ENCODE results near the gene BBOF1.
"Not testable (repeated sequence)": the region's sequence is repeated elsewhere in the genome, so short reads cannot be mapped to it uniquely, and the experiment has no call there.

BBOF1 gene

DNA sequence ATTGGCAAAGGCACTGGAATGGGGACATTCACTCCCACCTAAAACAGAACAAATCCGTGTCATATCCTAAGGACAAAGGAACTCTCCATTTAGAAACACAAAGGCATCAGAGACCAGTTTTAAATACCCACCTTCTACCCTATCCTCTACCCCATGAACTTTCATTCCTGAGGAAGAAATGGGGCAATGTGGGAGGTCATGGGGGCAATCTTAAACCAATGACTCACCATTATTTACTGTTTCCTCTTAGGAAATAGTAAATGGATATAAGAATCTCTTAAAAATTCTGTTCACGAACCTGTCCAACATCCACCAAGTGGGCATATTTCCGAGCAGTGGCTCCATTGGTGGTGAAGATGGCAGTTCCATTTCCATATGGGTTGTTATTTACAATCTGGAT lies 45.7 kb downstream of the BBOF1 start:
- Mint-ChIP-seq H3K4me3 (no peak overlapping the region), H3K36me3 (peaks cover 11% of the 10 kb centered on the region), H3K9me3 (no peaks in the 10 kb centered on the region), H3K27me3 (no peaks in the 10 kb centered on the region), H3K4me1 (no peaks in the 10 kb centered on the region), H3K27ac (no peak overlapping the region)

DNA sequence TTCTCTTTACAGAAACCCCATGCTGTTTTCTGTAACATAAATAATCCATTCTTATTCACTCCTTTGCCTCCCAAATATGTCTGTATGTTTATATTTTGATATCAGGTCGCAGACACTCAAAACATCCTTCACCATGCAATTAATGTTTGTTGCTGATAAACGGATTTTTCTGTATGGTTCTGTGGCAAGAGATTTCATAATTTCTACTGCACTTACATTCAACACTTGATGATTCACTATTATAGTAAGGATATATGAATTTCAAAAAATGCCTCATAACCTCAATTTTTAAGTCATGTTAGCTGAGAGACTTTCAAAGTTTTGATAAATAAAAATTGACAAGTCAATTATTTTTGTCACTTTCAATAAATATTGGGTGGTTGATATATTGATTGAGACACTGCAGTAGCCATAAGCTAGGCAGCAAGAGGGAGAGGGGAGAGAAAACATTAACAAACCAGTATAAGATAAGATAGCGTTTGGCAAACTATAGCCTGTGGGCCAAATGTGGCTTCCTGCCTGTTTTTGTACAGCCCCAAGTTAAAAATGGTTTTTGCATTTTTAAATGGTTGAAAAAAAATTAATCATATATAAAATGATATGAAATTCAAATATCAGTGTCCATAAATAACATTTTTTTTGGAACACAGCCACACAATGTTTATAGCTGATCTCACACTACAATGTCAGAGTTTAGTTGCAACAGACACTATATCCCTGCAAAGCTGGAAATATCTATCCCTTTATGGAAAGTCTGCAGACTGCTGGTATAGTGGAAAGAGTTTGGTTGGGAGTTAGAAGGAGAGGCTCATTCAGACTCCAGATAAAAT lies 46.8 kb downstream of the BBOF1 start:
- no peaks in the 10 kb centered on the region for H3K9me3 Mint-ChIP-seq

DNA sequence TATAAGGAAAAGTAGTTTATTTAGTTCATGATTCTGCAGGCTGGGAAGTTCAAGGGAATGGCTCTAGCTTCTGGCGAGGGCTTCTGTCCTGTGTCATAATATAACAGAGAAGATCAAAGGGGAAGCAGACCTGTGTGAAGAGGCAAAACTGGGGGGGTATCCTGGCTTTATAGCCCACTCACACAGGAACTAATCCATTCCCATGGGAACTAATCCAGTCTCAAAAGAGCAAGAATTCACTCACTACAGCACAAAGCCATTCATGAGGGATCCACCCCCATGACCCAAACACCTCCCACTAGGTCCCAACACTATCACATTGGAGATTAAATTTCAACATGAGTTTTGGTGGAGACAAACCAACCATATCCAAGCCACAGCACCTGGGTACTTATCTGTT lies 58.3 kb downstream of the BBOF1 start:
- Mint-ChIP-seq H3K4me3 (no peak overlapping the region), H3K27ac (no peak overlapping the region), H3K27me3 (no peaks in the 10 kb centered on the region), H3K9me3 (no peaks in the 10 kb centered on the region), H3K4me1 (no peaks in the 10 kb centered on the region), H3K36me3 (no peaks in the 10 kb centered on the region)

More for the DNA sequence above, 46.8 kb downstream of the BBOF1 start:
- Mint-ChIP-seq H3K27me3 (no peaks in the 10 kb centered on the region), H3K27ac (no peak overlapping the region), H3K4me1 (no peaks in the 10 kb centered on the region), H3K36me3 (peaks cover 8% of the 10 kb centered on the region), H3K4me3 (no peak overlapping the region)

DNA sequence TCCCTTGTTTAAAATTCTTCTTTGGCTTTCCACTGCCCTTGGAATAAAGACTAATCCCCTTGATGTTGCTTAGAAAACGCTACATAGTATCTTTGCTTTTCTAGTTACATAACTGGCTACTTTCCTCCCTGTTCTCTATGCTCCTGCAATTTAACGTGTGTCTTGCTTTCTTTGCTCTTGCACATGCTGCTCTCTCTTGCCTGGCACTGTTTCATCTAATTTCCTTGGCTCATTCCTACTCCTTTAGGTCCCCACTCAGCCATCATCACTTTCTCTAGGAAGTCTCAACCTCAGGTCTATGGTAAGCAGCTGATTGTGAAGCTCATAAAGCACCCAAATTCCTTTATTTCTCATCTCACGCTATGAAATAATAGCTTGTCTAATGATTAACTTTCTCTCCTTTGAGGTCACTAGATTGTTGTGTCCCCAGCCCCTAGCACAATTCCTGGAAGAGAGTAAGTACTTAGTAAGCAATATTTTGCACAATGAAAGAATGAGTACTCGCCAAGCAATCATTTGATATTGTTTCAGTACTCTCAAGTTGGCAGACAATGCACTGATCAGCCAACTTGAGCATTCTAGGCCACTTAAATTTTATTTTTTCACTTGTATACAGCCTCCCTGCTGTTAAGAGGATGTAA lies 61.8 kb downstream of the BBOF1 start:
- H3K4me3 Mint-ChIP-seq, result no peak overlapping the region
- no peaks in the 10 kb centered on the region for H3K36me3 Mint-ChIP-seq
- H3K9me3 Mint-ChIP-seq, result no peaks in the 10 kb centered on the region
- no peaks in the 10 kb centered on the region for H3K27me3 Mint-ChIP-seq
- H3K27ac Mint-ChIP-seq, result no peak overlapping the region
- peaks cover 34% of the 10 kb centered on the region for H3K4me1 Mint-ChIP-seq

DNA sequence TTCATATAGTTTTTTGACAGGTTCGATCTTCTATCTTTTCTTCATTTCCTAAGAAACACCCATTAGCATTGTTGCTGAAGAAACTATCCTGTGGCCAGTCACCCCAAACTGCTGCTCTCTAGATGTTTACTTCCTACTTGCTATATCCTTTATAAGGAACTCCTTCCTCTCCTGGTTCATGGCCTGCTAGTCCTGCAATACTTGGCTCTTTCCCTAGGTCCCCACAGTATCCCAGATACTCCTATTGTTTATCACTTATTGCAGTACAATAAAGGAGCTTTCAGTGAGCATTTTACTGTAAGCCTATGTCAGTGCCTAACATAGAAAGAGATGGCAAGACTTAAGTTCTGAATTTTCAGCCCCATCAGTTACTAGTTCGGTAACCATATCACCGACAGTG lies 62.3 kb downstream of the BBOF1 start:
- H3K4me3 Mint-ChIP-seq, result no peak overlapping the region

DNA sequence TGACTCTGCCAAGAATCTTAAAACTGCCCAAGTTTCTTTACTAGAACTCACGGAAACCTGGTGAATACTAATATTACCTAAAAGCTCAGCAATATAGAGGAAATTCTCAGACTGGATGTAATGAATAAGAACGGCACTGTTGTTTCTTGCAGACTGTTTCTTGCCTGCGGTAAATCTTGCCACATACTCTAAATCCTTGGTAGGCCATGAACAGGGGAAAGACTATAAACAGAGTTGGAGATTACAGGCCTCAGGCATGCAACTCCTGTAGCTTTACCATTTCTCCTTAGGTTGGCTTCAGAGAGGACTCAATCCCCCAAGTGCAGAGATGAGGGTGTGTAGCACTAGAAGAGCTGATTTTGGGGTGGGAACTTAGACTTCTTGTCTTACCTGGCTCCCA lies 64.0 kb downstream of the BBOF1 start:
- H3K27ac Mint-ChIP-seq, result no peak overlapping the region
- no peaks in the 10 kb centered on the region for H3K27me3 Mint-ChIP-seq
- H3K4me3 Mint-ChIP-seq, result peak overlapping the region; percentile 100
- peaks cover 40% of the 10 kb centered on the region for H3K4me1 Mint-ChIP-seq
- no peaks in the 10 kb centered on the region for H3K9me3 Mint-ChIP-seq
- no peaks in the 10 kb centered on the region for H3K36me3 Mint-ChIP-seq

More for the DNA sequence above, 62.3 kb downstream of the BBOF1 start:
- H3K9me3 Mint-ChIP-seq, result no peaks in the 10 kb centered on the region
- no peaks in the 10 kb centered on the region for H3K36me3 Mint-ChIP-seq
- H3K4me1 Mint-ChIP-seq, result peaks cover 39% of the 10 kb centered on the region
- H3K27me3 Mint-ChIP-seq, result no peaks in the 10 kb centered on the region
- H3K27ac Mint-ChIP-seq, result no peak overlapping the region

DNA sequence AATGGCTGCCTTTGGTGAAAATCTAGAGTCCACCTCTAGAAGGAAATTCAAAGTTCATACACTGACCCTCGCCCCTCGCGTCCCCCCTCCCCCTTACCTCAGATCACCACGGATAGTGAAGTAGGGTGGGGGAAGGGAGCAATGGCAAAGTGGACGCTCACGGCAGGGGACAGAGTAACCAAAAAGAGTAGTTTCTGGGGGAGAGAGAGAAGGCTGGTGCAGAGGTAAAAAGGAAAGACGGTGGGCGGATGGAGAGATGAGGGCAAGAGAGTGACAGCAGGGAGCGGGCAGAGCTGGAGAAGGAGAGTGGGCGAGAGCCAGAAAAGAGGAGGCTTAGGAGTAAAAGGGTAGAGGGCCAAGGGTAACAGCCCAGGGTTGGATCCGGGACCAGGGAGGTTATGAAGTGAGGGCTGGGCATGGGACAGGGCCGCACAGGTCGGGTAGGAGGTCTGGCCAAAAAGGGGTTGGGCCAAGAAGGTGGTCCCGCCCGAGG lies 64.7 kb downstream of the BBOF1 start:
- H3K4me3 Mint-ChIP-seq, result peak overlapping the region; percentile 100
- H3K36me3 Mint-ChIP-seq, result no peaks in the 10 kb centered on the region
- H3K4me1 Mint-ChIP-seq, result peaks cover 43% of the 10 kb centered on the region
- no peaks in the 10 kb centered on the region for H3K27me3 Mint-ChIP-seq
- peak overlapping the region; percentile 88 for H3K27ac Mint-ChIP-seq
- no peaks in the 10 kb centered on the region for H3K9me3 Mint-ChIP-seq

DNA sequence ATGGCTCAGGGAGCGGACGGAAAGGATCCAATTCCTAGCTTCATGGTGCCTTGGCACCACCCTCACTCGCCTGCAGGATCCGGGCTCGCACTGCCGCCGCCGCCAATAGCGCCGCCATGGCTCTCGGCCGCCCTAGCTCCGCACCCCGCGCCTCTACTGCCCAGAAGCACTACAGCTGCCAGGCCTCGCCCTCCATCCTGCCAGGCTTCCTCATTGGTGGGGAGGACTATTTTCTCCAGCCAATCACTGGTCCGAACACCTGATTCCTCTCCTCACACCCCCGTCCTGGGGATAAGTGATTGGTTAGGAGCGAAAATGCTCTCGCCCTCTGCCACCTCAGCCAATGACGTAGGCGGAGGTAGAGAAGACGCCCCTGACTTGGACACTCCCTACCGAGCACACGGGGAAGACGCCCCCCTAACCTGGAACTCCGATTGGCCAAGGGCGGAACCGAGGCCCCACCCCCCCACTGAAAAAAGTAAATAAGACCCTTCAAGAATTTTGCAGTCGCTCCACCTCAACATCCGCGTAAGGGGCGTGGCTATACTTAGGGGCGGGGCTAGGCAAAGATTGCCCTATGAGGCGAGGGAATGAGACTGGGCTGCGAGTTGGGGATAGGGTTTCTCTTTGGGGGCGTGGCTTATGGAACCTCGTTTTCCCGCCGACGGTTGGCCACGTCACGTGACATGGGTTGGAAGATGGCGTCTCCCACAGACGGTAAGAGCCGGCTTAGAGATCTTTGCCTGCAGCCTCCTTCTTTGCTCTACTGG lies 65.3 kb downstream of the BBOF1 start, which contains the start of the genes ALDH6A1 and LIN52:
Gene ALDH6A1, minus strand, starts transcription at position 177 of the 770 bp plus-strand sequence. Its CDS starts 59 bp downstream, at position 118.
Gene LIN52, plus strand, starts transcription at position 680 of the 770 bp plus-strand sequence. Its CDS starts 19 bp downstream, at position 699.
- Mint-ChIP-seq H3K9me3 (no peaks in the 10 kb centered on the region), H3K4me3 (peak within 1 kb of the TSS; percentile 100), H3K27ac (peak within 1 kb of the TSS; percentile 99), H3K27me3 (no peaks in the 10 kb centered on the region), H3K4me1 (peaks cover 48% of the 10 kb centered on the region), H3K36me3 (peaks cover 1% of the 10 kb centered on the region)

DNA sequence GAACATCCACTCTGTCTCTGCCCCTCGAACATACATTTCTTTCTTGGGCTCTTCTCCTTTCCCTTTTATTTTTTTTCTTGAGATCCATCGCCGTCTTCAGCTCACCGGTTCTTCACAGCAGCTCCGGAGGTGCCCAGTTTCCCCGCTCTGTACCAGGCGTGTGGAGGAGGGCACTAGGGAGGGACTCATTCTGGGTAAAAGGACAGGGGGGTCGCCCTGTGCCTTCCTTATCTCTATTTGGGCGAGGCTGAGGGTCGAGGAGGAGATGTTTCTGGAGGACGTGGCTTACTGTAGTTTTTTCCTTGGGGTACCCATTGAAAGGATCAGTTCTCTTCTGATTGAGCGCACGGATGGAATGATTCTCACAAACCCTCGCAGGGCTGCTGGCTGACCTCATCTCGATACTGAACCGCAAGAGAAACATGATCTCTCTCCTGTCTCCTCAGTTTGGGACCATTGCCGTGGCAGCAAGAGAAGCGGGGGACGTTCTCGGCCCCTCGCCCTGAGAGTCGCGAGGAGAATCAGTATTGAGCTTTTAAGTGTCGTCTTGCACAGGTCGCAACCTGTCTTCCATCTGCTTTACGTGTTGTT lies 66.0 kb downstream of the BBOF1 start:
- Mint-ChIP-seq H3K27me3 (no peaks in the 10 kb centered on the region), H3K4me1 (peaks cover 48% of the 10 kb centered on the region), H3K27ac (peak overlapping the region; percentile 99), H3K9me3 (no peaks in the 10 kb centered on the region), H3K4me3 (peak overlapping the region; percentile 100), H3K36me3 (peaks cover 1% of the 10 kb centered on the region)

DNA sequence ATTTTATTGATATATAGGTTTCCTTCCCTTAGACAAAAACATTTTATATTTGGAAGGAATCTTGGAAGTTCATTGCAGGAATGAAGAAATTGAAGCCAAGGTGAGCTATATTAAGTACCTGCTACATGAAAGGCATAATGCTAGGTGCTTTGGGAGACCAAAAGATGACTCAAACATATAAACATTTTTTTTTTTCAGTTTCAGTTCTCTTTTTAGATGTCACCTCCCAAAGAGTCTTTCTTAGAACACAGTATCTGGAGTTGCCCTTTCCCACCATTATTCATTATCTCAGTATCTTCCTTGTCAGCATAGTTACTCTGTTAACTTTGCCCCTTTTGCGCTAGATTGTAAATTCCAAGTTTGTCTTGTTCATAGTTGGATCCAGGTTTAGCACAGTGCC lies 66.7 kb downstream of the BBOF1 start:
- peak overlapping the region; percentile 99 for H3K27ac Mint-ChIP-seq
- no peaks in the 10 kb centered on the region for H3K27me3 Mint-ChIP-seq
- H3K4me3 Mint-ChIP-seq, result peak overlapping the region; percentile 100
- H3K36me3 Mint-ChIP-seq, result peaks cover 1% of the 10 kb centered on the region
- no peaks in the 10 kb centered on the region for H3K9me3 Mint-ChIP-seq
- H3K4me1 Mint-ChIP-seq, result peaks cover 48% of the 10 kb centered on the region

DNA sequence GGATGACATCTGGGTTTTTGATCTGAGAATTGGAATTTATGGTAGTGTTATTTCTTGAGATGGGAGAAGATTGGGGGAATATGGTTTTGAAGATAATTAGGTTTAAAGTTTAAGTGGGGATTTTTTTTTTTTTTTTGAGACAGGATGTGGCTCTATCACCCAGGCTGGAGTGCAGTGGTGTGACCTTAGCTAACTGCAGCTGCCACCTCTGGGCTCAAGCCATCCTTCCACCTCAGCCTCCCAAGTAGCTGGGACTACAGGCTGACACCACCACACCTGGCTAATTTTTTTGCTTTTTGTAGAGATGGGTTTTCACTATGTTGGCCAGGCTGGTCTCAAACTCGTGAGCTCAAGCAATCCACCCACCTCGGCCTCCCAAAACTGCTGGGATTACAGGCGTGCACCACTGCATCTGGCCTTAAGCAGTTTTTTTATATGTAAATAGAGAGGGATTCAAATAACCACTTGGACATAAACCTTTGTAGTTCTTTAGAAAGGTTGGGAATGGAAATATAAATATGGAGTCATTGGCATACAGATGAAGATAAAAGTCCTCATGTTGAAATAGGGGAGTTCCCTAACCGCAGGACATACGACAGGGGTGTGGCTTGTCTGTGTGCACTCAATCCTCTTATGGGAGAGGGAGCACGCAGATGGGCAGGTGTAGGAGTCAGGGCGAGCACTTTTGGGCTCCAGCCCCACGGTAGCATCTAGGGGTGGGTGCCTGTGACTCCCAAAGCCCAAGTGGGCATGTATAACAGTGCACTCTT lies 70.3 kb downstream of the BBOF1 start:
- Mint-ChIP-seq H3K9me3 (no peaks in the 10 kb centered on the region), H3K27ac (no peak overlapping the region), H3K27me3 (no peaks in the 10 kb centered on the region), H3K4me3 (no peak overlapping the region), H3K4me1 (peaks cover 28% of the 10 kb centered on the region), H3K36me3 (peaks cover 3% of the 10 kb centered on the region)

DNA sequence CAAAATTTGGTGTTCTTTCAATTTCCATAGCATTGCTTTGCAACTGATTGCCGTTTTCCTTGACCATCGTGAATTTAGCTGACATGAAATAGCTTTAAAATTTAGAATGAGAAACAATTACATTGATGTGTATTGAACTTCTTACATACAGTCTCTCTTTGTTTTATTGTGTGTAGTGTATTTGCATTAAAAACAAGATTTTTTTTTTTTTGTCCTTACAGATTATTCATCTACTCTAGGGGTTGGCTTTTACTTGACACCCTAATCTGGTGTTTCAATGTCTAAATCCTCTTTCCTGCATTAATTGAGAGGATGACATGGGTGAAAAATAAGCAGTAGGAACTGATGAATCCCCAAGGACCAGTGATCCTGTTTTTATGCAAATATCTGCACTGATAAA lies 86.2 kb downstream of the BBOF1 start:
- H3K4me3 Mint-ChIP-seq, result no peak overlapping the region
- H3K4me1 Mint-ChIP-seq, result no peaks in the 10 kb centered on the region
- H3K27ac Mint-ChIP-seq, result no peak overlapping the region
- peaks cover 10% of the 10 kb centered on the region for H3K36me3 Mint-ChIP-seq
- no peaks in the 10 kb centered on the region for H3K27me3 Mint-ChIP-seq
- no peaks in the 10 kb centered on the region for H3K9me3 Mint-ChIP-seq

DNA sequence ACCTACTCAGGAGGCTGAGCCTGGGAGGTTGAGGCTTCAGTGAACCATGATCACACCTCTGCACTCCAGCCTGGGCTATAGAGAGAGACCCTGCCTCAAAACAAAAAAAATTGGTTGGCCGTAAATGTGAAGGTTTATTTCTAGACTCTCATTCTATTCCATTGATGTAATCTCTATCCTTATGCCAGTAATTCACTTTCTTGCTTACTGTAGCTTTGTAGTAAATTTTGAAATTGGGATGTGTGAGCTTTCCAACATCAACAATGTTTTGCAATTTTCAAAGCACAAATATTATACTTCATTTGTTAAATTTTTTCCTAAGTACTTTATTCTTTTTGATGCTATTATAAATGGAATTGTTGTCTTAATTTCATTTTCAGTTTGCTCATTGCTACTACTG lies 90.2 kb downstream of the BBOF1 start:
- Mint-ChIP-seq H3K9me3 (no peaks in the 10 kb centered on the region), H3K36me3 (peaks cover 8% of the 10 kb centered on the region), H3K27ac (no peak overlapping the region), H3K4me1 (no peaks in the 10 kb centered on the region), H3K4me3 (no peak overlapping the region), H3K27me3 (no peaks in the 10 kb centered on the region)

DNA sequence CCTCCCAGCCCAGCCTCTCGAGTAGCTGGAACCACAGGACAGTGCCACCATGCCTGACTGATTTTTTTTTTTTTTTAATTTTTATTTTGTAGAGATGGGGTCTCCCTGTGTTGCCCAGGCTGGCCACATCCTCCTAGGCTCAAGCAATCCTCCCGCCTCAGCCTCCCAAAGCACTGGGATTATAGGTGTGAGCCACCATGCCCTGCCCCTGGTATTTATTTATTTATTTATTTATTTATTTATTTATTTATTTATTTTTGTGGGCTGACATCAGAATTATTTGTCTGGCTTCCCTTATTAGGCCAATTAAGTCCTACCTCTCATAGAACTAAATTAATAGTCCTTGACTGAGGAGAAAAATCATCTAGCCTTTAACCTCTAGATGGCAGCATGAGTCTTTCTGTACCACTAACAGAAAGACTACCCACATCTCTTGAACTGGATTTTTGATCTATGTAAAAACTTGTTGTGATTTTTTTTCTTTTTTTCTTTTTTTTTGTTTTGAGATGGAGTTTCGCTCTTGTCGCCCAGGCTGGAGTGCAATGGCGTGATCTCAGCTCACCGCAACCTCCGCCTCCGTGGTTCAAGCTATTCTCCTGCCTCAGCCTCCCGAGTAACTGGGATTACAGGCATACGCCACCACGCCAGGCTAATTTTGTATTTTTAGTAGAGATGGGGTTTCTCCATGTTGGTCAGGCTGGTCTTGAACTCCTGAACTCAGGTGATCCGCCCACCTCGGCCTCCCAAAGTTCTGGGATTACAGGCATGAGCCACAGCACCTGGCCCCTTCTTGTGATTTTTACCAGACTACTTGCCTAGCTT lies 92.5 kb downstream of the BBOF1 start:
- H3K4me1 Mint-ChIP-seq, H3K36me3 Mint-ChIP-seq, H3K27ac Mint-ChIP-seq, H3K9me3 Mint-ChIP-seq, H3K27me3 Mint-ChIP-seq, H3K4me3 Mint-ChIP-seq: not testable (repeated sequence)

All from activated naive CD4-positive, alpha-beta T cell treated with anti-CD3 and anti-CD28 coated beads, Interleukin-2, amount 50 U/mL, for 24 hours (primary cell).